Epithelial cell of prostate (primary cell): Measurements from ENCODE around the gene AMT.

Experiments used
- DNase-seq: peaks from one replicate; pipeline ENCODE4 v3.0.0-alpha.2; 2011; ENCODE audit warnings: low read depth, low spot score
- H3K27ac ChIP-seq: fragments of 450-650 bp; 2 replicates; pipeline ENCODE4 v1.5.1; 2017; ENCODE audit warnings: mild to moderate bottlenecking

AMT gene, protein sequence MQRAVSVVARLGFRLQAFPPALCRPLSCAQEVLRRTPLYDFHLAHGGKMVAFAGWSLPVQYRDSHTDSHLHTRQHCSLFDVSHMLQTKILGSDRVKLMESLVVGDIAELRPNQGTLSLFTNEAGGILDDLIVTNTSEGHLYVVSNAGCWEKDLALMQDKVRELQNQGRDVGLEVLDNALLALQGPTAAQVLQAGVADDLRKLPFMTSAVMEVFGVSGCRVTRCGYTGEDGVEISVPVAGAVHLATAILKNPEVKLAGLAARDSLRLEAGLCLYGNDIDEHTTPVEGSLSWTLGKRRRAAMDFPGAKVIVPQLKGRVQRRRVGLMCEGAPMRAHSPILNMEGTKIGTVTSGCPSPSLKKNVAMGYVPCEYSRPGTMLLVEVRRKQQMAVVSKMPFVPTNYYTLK

DNA sequence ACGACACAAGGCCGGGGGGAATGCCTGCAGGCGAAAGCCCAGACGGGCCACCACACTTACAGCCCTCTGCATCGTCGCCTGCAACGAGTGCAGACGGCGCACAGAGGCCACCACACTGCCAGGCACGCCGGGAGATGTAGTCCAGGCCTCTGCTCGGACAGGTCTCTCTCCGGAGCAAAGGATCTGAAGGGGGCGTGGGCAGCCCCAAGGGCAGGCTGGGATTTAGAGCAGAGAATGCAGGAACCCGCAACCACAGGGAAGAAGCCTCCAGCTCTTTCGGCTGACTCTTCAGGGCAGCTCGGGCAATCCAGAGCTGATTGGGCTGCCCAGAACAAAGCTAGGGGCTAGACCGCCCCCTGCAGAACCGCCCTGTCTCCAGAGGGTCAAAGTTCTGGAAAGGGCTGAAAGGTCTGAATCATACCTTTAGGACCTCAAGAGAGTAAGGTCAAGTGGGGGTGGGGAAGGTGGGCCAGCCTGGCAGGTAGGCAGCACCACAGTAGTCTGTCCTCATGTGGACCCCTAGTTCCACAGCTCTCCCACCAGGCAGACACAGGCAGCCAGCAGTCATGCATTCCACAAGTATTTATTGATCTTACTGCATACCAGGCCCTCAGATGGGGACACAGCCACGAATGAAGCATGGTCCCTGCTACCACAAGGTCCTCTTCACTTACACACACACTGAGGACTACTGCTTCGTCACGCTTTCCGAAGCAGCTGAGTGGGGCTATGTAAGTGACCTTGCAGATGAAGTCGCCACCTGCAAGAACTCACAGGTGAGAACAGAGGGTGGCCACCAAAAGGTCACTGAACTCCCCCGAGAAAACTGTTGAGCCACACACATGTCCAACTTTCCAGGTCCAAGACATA, at the start of gene AMT:
TSS of gene AMT (minus strand) at position 95 of the 870 bp plus-strand sequence. CDS start at position 72, 23 bp downstream.
- peak within 1 kb of the TSS; percentile 72 for H3K27ac ChIP-seq
- no peak for DNase-seq

DNA sequence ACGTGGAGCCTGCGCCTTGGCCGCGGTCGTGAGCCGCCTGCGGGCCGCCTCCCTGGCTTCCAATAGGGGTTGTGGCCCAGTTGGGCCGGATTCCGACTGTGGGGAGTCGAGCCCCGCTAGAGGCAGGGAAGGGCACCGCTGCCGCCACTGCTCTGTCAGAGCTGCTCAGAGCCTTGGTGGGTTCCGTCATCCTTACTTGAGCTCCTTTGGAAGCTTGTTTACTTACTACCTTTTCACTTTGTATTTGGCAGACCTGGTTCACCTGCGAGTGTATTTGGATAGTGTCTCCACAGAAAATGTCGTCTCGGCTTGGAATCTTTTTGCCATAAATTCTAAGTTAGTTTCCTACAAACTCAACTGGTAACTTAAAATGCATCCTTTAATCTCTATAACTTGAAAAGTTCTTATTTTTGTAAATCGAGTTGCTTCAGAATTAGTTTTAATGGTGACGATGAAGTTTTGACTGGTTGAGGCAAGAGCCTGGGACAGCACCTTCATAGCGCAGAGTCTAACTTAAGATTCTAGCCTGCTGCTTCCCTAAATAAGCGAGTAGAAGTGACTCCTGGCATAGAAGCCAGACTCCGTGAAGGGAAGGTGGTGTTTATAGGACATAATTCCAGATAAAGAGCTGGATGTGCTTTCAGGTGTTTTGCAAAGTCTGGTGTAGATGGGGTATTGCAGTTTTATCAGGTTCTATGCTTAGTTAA, 48.6 kb upstream of the AMT start:
- H3K27ac ChIP-seq: peak overlapping the region; percentile 95
- no peak for DNase-seq

DNA sequence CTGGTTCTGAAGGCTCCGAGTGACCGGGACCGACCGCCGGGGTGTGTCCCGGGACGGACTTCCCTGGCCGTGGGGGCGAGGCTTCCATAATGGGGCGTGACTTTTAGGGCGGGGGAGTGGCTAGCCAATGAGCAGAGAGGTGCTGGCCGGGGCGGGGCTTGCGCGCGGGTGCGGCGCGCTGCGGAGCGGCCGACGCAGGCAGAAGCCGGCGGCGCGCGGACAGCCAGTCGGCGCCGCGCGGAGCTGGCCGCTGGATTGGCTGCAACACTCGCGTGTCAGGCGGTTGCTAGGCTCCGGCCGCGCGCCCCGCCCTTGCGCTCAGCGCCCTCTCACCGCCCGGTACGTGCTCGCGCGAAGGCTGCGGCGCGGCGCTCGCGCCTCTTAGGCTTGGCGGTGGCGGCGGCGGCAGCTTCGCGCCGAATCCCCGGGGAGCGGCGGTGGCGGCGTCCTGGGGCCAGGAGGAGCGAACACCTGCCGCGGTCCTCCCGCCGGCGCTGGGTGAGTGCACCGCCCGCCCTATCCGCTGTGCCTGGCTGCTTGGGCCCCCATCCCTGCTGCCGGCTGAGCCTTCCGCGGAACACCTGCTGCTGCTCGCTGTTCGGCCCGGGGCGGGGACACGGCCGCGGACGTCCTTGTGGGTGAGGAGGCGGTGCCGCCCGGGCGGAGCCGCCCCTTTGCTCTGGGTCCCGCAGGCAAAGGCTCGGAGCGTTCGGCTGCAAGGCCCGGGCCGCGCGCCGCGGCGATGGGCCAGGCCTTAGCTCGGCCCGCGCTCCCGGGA, 47.9 kb upstream of the AMT start, which contains the start of gene DAG1:
TSS of gene DAG1 (plus strand) at position 332 of the 778 bp plus-strand sequence. CDS start 40,268 bp downstream, outside the sequence.
- peak; percentile 88 for DNase-seq
- H3K27ac ChIP-seq: peak within 1 kb of the TSS; percentile 95

DNA sequence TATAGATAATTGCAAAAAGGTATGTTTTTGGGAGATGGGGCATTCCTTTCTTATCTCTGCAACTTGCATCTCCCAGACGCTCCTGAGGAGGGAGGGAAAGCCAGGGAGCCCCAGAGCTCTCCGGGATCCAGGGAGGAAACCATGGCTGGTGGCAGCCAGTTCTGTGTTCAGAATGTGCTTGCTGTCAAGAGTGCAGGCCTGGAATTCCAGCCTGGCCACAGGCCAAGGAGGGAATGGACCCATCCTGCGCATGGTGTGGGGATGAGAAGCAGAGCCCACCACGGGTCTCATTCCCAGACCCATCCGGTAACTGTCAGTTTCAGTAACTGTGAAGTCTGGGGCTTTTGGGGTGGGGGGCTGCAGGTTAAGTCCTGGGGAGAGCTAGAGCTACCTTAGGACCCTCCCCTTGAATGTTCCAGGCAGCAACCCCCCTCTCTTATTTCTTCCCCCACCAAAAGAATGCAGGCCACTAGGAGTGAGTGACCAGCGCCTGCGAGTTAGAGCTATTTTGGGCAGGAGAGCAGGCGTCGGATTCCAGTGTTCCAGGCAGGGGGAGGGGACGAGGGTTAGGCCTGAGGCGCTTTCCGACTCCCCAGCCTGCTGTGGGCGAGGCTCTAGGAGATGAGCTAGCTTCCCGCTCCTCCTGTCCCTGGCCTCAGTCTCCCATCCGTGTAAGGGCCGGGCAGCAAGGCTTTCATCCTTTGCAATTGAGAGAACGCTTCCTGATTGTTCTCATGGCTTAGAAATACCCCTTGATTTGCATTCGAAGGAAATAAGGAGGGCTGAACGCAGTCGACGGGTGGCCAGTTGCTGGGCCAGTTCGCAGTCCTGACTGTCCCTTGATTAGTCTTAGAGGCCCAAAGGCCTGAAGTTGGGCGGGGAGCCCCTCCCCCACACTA, 47.0 kb upstream of the AMT start:
- peak overlapping the region; percentile 95 for H3K27ac ChIP-seq
- DNase-seq: no peak

DNA sequence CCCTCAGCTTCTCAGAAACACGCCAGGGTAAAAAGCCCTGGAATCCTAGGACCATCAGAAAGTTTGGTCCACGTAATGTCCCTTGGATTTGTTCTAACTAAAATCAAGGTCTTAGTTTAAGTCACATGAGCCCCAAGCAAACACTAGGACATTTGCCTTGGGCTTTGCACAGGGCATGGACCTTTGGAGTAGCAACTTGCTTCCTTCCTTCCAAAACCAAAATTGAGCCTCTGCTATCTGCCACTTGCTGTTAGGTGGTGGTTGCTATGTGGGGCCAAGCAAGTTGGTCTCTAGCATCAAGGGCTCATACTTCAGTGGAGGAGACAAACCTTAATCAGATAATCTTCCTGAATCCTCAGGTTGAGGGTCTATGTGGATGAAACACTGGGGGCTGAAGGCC, 43.8 kb upstream of the AMT start:
- H3K27ac ChIP-seq: peak overlapping the region; percentile 34
- DNase-seq: no peak

DNA sequence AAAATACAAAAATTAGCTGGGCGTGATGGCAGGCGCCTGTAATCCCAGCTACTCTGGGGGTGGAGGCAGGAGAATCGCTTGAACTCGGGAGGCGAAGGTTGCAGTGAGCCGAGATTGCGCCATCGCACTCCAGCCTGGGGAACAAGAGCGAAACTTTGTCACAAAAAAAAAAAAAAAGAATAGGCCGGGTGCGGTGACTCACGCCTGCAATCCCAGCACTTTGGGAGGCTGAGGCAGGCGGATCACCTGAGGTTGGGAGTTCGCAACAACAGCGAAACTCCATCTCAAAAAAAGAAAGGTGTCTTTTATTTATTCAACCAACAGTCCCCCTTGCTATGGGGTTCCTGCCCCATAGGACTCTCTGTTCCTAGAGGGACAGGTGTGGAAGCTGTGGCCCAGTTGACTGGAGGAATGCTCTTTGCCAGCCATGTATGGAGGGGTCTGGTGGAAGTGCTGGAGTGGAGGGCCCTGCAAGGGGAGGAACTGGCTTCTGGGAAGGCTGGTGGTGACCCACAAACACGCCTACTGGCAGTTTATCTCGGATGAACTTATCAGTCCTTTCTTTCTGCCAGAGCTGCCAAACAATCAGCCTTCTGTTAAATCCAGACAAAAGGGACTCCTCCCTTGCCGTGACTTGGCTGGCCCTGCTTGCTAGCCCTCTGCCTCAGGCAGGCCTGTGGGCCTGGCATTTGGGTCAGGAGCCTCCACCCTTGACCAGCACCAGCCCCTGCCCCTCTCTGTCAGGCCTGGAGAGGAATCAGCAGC, 43.2 kb upstream of the AMT start:
- H3K27ac ChIP-seq: peak overlapping the region; percentile 34
- DNase-seq: no peak

DNA sequence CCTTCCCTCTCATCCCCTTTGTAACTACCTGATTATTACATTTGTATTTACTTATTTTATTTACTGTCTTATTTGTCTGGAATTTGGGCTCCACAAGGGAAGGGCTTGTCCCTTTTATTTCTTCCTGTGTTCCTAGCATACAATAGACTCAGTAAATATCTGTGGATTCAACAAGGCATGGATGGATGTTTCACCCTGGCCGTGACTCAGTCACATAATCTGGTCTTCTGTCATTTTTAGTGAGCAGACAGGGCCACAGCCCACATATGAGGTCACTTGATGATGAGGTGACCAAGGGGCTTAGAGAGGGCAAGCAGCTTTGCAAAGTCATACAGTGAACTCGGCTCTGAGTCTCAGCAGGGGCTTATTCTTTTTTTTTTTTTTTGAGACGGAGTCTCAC, 39.9 kb upstream of the AMT start:
- H3K27ac ChIP-seq: peak overlapping the region; percentile 75
- no peak for DNase-seq

DNA sequence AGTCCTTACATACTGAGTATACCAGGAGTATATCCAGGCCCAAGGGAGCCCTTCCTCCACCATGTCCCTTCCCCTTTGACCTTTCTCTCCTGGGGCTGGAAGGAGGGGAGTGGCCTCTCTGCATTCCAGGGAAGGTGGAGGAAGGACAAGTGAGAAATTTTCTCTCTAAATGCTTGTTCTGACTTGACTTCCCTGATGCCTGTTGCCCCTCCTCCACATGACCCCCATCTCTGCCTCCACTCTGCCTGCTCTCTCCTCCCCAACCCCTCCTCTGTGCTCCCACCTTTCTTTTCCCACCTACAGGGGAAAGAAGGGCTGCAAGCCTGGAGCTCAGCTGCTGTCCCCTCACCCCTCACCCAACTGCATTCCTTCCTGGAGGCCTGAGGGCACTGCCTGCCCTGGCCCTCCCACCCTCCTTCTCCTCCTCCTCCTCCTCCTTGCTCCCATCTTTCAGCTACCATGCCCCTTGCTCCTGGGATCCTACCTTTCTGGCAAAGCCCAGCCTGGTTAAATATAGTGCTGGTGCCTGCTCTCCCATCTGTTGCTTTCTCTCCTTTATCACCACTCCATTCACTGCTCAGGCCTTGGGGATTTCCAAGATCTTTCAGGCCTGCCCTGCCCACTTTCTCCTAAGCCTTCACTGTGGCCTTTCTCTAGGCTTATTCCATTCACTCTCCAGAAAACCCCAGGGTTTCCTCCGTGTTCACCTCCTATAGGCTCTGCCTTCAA, 39.3 kb upstream of the AMT start:
- DNase-seq: no peak

DNA sequence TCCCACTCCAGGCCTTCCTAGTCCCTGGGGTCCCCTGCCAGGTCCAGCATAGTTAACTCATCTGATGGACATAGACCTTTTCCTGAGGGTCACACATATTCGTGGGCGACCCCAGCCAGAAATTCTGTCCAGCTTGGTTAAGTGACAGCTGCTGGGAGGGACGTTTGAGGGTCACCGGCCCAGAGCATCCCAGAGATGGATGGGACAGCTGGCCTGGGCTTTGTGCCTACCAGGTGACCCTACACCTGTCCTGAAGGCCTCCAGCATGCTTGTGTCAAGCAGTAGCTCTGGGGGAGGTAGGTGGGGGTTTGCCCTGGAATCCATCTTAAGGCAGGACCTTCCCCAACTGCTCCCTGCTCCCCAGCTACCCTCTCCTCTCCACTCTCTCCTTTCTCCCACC, 38.7 kb upstream of the AMT start:
- DNase-seq: no peak

More for the DNA sequence above, 39.3 kb upstream of the AMT start:
- peak overlapping the region; percentile 75 for H3K27ac ChIP-seq

DNA sequence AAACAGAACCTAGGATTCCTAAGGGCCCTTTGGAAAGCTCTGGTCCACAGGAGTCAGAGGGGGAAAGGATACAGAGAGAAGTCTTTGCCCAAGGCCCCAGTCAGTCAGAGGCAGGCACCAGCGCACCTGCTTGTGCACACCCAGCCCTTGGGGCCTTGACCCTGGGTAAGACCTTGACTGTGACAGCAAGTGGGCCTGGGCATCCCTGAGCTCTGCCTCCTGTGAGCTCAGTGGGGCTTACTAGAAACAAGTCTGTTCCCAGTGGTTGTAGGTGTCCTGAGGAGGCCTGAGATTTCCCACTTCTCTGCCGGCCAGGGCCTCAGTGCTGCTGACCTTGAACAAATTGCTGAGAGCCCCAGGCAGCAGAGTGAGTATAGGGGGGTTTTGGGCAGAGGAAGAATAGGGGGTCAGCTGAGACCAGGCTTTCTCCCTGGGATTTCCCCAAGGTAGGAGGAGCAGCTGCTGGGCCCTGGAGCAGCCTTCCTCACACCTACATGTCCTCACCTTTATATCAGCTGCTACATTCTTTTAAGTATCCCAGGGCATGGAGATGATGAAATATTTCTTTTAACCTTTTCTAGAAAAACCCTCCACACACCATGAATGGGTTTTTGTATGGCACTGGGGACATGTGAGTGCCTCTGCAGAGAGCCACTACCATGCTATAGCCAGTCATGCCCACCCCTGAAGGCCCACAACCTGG, 38.1 kb upstream of the AMT start:
- no peak overlapping the region for H3K27ac ChIP-seq
- no peak for DNase-seq

More for the DNA sequence above, 38.7 kb upstream of the AMT start:
- peak overlapping the region; percentile 75 for H3K27ac ChIP-seq

DNA sequence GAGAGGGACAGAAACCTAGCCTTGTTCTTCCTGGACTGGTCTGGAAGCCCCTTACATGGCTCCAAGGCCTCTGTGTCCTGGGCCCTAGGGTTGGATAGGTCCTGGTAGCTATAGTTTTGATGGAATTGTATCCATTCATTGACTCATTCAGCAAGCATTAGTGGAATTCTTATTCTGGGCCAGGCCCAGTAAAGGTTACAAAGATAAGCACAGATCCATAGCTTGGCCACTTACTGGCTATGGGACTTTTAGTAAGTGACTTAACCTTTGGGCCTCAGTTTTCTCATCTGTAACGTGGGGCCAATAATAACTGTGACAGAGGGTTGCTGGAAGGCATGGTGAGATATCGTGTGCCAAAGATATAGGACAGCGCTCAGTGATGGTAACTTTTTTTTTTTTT, 34.2 kb upstream of the AMT start:
- no peak overlapping the region for H3K27ac ChIP-seq
- no peak for DNase-seq

DNA sequence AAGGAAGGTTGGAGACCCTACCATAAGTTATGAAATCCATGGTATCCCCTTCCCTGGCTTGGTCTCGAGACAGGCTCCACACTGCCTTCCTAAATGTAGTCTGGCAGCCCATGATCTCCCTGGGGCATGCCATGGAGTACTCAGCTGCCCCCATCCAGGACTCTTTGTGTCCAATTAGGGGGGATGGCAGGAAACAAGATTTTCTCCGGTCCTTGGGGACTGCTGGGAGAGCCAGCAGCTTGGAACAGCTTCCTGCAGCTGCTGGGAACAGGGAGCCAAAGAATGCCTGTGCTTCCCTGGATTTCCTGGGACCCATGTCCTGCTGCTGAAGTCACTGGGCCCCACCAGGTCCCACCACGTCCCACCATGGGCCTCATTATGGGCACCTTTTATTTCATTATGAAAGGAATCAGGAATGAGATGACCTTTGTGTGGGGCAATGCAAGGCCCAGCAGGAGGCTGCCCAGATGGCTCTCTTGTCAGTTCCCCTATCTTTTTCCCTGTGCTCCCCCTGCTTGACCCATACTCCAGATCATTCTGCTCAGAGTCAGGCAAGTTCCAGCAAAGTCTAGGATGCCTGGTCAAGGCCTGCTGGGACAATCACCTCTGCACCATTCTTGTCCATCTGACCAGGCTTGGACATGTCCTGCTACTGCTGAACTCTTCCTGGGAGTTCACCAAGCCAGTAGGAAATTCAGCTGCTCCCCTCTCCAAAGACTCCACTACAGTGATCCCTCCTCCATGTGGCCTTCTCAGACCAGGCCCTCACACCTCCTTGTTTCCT, 32.8 kb upstream of the AMT start:
- no peak for DNase-seq
- H3K27ac ChIP-seq: no peak overlapping the region

DNA sequence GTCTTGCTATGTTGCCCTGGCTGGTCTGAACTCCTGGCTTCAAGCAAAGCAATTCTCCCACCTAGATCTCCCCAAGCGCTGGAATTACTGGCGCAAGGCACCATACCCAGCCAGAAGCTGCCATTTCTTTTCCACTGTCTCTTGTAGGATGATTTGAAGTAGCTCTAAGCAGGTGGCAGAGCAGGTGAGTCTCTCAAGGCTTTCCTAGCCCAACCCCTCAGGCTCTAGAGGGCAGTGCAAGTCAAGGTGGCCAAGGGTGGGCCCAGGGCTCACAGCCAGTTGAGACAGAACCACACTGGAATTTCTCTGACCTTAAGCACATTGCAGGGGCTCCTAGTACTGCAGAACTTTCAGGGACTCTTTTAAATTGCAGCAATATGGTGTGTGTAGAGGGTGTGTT, 32.2 kb upstream of the AMT start:
- no peak overlapping the region for H3K27ac ChIP-seq
- DNase-seq: no peak

DNA sequence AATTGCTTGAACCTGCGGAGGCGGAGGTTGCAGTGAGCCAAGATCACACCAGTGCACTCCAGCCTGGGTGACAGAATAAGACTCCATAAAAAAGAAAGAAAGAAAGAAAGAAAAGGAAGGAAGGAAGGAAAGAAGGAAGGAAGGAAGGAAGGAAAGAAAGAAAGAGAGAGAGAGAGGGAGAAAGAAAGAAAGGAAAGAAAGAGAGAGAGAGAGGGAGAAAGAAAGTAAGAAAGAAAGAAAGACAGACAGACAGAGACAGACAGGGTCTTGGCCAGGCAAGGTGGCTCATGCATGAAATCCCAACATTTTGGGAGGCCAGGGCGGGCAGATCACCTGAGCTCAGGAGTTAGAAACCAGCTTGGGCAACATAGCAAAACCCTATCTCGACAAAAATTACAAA, 31.3 kb upstream of the AMT start:
- DNase-seq: no peak
- H3K27ac ChIP-seq: no peak overlapping the region

DNA sequence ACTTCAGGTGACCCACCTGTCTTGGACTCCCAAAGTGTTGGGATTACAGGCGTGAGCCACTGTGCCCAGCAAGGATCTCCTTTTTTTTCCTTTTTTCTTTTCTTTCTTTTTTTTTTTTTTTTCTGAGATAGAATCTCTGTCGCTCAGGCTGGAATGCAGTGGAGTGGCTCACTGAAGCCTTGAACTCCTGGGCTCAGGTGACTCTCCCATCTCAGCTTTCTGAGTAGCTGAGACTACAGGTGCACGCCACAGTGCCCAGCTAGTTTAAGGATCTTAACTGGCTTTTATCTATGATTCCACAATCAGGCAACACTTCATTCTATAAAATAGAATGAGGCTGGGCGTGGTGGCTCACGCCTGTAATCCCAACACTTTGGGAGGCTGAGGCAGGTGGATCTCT, 23.1 kb upstream of the AMT start:
- no peak for DNase-seq
- H3K27ac ChIP-seq: no peak overlapping the region

DNA sequence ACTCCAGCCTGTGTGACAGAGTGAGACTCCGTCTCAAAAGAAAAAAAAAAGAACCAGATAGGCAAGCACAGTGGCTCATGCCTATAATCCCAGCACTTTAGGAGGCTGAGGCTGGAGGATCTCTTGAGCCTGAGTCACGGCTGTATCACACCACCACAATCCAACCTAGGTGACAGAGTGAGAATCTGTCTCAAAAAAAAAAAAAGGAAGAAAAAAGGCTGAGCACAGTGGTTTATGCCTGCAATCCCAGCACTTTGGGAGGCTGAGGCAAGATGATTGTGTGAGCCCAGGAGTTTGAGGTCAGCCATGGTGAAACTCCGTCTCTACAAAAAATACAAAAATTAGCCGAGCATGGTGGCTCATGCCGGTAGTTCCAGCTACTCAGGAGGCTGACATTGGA, 12.5 kb upstream of the AMT start:
- DNase-seq: no peak
- H3K27ac ChIP-seq: no peak overlapping the region
